GM12892 (cell line): ENCODE measurements around the gene KANSL3.

Source experiments
- POLR2A ChIP-seq: IDR thresholded peaks from 2 replicates; pipeline ENCODE4 v1.6.1; 2011; ENCODE audit warnings: low read depth, low read length, control low read depth
- POLR2AphosphoS5 ChIP-seq: IDR thresholded peaks from 2 replicates; pipeline ENCODE4 v1.6.1; 2011; ENCODE audit warnings: low read depth, low read length, control low read depth

DNA sequence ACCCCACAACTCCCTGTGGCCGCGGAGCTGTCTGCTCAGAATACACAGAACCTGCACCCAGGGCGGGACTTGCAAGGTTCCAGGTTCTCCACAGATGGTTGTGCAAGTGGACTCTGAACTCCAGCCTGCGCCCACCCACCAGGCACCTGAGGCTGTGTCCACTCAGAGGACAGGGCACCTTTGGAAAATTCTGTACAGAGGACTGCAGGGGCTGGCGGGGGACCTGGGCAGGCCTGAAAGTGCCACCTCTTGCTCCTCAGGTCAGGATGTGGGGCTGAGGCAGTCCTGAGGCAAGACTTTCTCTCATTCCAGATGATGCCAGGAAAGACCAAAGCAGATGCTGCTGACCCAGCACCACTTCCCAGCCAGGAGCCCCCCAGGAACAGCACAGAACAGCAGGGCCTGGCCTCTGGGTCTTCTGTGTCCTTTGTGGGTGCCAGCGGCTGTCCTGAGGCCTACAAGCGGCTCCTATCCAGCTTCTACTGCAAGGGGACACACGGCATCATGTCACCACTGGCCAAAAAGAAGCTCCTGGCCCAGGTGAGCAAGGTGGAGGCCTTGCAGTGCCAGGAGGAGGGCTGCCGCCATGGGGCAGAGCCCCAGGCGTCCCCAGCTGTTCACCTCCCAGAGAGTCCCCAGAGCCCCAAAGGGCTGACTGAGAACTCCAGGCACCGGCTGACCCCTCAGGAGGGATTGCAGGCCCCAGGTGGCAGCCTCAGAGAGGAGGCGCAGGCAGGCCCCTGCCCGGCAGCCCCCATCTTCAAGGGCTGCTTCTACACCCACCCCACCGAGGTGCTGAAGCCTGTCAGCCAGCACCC is 87.1 kb downstream of the KANSL3 start:
- TF ChIP-seq POLR2A = 0 out of 2 replicates have a peak, but pooled peaks have one; percentile 14
- no peak for TF ChIP-seq POLR2AphosphoS5
